ENCODE results near the gene DPH6. TPM values are rescaled to one million over a fixed set of nuclear protein-coding genes. Genes with fewer than 3 reads are reported as not detected.

DPH6 gene
- total and polyA plus RNA-seq, 2 experiments from 2014 or later = 11.3 to 14.4 TPM

DNA sequence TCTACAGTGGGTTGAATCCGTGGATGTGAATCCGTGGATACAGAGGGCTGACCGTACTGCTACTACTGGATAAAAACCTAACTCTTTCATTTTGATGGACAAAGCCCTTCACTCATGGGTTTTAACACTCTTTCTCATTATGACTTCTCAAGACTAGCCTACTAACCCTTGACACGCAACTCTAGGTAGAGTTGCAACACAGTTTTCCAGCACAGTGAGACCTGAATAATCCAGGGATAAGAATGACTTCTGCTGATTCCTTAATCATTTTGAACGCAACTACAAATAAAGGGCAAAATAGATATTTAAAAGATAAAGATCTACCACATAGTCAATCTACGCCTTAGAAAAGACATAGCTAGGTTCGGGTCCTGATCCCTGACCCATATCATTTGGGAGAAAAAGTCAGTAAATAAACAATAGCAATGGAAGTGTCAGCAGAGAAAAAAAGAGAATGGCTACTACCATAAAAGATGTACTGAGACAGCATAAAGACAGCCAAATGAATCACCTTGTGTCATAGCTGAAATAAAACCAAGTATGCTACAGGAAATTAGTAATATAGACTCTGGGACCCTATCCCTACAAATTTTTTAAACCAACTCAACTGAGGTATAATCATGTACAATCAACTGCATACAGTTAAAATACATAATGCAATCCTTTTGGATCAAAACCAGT, 87.6 kb downstream of the DPH6 start:
- Histone ChIP-seq H4K20me1 (ENCODE audit: insufficient read depth, poor library complexity, severe bottlenecking) (no peaks in the 10 kb centered on the region), H3K4me1 (ENCODE audit: insufficient read depth) (no peaks in the 10 kb centered on the region), H3K36me3 (replicated peaks; ENCODE audit: insufficient read depth, low read depth) (no peaks in the 10 kb centered on the region), H3K9me3 (ENCODE audit: low read depth) (no peaks in the 10 kb centered on the region), H3K4me3 (no peak overlapping the region), H2AFZ (no peak overlapping the region), H3K79me2 (no peaks in the 10 kb centered on the region), H3K4me2 (no peak overlapping the region), H3K27me3 (no peaks in the 10 kb centered on the region), H3K27ac (no peak overlapping the region), H3K9me2 (replicated peaks; ENCODE audit: insufficient read depth) (no peaks in the 10 kb centered on the region)
- 96% methylated on average over 7 of the region's 7 CpGs for WGBS (ENCODE audit: low lambda C conversion rate, missing lambda C conversion rate)
- DNase-seq (ENCODE audit: low spot score) = no peak
- TF ChIP-seq EZH2phosphoT487 (IDR thresholded peaks at IDR 0.05; ENCODE audit: low read depth, severe bottlenecking, unreplicated experiment) = no peak
- TF ChIP-seq, protein P1, sequence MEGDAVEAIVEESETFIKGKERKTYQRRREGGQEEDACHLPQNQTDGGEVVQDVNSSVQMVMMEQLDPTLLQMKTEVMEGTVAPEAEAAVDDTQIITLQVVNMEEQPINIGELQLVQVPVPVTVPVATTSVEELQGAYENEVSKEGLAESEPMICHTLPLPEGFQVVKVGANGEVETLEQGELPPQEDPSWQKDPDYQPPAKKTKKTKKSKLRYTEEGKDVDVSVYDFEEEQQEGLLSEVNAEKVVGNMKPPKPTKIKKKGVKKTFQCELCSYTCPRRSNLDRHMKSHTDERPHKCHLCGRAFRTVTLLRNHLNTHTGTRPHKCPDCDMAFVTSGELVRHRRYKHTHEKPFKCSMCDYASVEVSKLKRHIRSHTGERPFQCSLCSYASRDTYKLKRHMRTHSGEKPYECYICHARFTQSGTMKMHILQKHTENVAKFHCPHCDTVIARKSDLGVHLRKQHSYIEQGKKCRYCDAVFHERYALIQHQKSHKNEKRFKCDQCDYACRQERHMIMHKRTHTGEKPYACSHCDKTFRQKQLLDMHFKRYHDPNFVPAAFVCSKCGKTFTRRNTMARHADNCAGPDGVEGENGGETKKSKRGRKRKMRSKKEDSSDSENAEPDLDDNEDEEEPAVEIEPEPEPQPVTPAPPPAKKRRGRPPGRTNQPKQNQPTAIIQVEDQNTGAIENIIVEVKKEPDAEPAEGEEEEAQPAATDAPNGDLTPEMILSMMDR (IDR thresholded peaks at IDR 0.05; ENCODE audit: poor library complexity) = no peak
- no peak for TF ChIP-seq EZH2 (IDR thresholded peaks at IDR 0.05; ENCODE audit: borderline replicate concordance)

DNA sequence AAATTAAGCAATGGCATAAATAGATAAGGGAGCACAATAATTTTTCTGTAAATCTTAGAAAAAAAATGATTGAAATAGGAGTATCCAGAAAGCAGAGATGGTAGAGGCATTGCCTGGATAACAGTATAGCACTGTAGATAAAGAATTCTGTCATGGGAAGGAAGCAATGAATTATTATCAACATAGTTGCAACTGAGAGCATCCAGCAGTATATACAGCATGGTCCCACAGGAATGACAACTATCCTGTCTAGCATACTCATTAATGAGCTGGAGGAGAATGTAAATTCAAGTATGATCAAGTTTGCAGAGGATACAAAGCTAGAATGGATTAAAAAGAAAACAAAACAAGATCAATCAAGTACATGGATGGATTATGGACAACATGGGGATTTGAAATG, 90.8 kb downstream of the DPH6 start:
- no peak for DNase-seq (ENCODE audit: low spot score)
- no peaks in the 10 kb centered on the region for H3K4me1 ChIP-seq (ENCODE audit: insufficient read depth)
- H3K9me2 ChIP-seq (replicated peaks; ENCODE audit: insufficient read depth) = no peaks in the 10 kb centered on the region
- no peak overlapping the region for H2AFZ ChIP-seq
- no peak overlapping the region for H3K4me3 ChIP-seq
- no peaks in the 10 kb centered on the region for H3K27me3 ChIP-seq
- TF ChIP-seq EZH2 (IDR thresholded peaks at IDR 0.05; ENCODE audit: borderline replicate concordance) (no peak), EZH2phosphoT487 (IDR thresholded peaks at IDR 0.05; ENCODE audit: low read depth, severe bottlenecking, unreplicated experiment) (no peak)
- TF ChIP-seq, protein P1 (IDR thresholded peaks at IDR 0.05; ENCODE audit: poor library complexity) = no peak
- H3K4me2 ChIP-seq = no peak overlapping the region
- no peaks in the 10 kb centered on the region for H3K36me3 ChIP-seq (replicated peaks; ENCODE audit: insufficient read depth, low read depth)
- no peaks in the 10 kb centered on the region for H4K20me1 ChIP-seq (ENCODE audit: insufficient read depth, poor library complexity, severe bottlenecking)
- no peaks in the 10 kb centered on the region for H3K79me2 ChIP-seq
- no peak overlapping the region for H3K27ac ChIP-seq
- H3K9me3 ChIP-seq (ENCODE audit: low read depth) = no peaks in the 10 kb centered on the region

DNA sequence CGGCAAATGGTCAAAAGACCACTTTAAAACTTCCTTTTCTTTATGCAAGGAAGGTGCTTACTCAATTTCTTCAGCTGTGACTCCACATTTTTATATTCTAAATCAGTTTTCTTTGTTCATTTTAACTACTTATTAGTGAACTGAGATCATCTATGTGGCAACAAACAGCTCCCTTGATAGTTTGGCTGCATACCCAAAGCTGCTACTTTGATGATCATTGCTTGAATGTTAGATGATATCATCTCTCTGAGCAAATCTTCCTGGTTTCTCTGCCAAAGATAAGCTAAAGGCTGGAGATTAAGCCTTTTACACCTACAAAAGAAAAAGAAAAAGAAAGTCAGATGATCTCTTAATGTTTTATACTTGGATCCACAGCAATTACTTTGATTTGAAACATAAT, 95.5 kb downstream of the DPH6 start:
- DNase-seq (ENCODE audit: low spot score) = no peak
- Histone ChIP-seq H3K4me3 (no peak overlapping the region), H3K9me2 (replicated peaks; ENCODE audit: insufficient read depth) (no peaks in the 10 kb centered on the region), H3K27me3 (no peaks in the 10 kb centered on the region), H2AFZ (no peak overlapping the region), H3K9me3 (ENCODE audit: low read depth) (no peaks in the 10 kb centered on the region), H3K27ac (no peak overlapping the region), H4K20me1 (ENCODE audit: insufficient read depth, poor library complexity, severe bottlenecking) (no peaks in the 10 kb centered on the region), H3K4me1 (ENCODE audit: insufficient read depth) (no peaks in the 10 kb centered on the region), H3K4me2 (no peak overlapping the region), H3K36me3 (replicated peaks; ENCODE audit: insufficient read depth, low read depth) (no peaks in the 10 kb centered on the region), H3K79me2 (no peaks in the 10 kb centered on the region)
- WGBS (ENCODE audit: low lambda C conversion rate, missing lambda C conversion rate) = 100% methylated on average over 1 of the region's 1 CpG
- TF ChIP-seq, protein P1 (IDR thresholded peaks at IDR 0.05; ENCODE audit: poor library complexity) = no peak
- TF ChIP-seq EZH2 (IDR thresholded peaks at IDR 0.05; ENCODE audit: borderline replicate concordance) (no peak), EZH2phosphoT487 (IDR thresholded peaks at IDR 0.05; ENCODE audit: low read depth, severe bottlenecking, unreplicated experiment) (no peak)
